WI38 (cell line): Measurements from ENCODE around the gene LGI1.

ENCODE experiments used
- H3K4me3 ChIP-seq: 2 replicates; pipeline ENCODE4 v1.5.1; 2011; ENCODE audit warnings: low read depth, mild to moderate bottlenecking, control low read depth, low read length
- CTCF ChIP-seq: IDR thresholded peaks from 2 replicates; pipeline ENCODE4 v1.5.1; 2012; ENCODE audit warnings: low read depth, mild to moderate bottlenecking, control low read depth, low read length

LGI1 gene

DNA sequence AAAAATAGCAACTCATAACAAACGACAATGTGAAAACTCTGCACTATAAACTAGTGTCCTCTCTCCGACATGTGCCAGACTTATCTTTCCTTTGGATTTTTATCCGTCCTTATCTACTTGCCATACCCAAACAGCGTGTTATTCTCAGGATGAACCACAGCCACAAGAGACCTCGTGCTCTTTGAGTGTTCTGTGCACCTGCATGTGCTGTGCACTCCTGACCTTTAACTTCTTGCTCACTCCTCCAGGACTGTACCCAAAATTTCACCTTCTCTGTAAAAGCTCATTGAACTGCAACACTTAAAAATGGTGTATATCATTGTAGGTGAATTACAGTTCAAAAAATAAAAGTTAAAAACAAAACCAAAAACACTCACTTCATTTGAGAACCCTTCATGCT lies 78.0 kb downstream of the LGI1 start:
- H3K4me3 ChIP-seq = no peak overlapping the region
- no peak for TF ChIP-seq CTCF

DNA sequence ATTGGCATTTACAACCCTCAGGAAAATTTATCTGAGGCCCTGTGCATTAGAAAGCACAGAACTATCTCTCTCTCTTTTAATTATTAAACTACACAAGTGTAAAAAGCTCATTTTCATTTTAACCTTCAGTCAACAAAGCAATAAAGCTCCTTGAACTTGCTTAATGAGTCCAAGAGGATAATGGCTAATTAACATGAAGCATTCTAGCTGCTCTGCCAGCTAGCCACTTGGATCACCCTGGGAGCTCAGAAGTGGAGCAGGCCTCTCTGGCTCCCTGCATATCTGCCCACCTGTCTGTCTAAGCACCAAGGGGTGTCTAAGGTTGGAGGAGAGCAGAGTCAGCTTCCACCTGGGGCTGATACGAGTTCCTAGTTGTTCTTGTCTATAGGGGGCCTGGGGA lies 80.1 kb downstream of the LGI1 start:
- TF ChIP-seq CTCF = no peak
- H3K4me3 ChIP-seq = no peak overlapping the region

- no peak overlapping the region for H3K4me3 ChIP-seq
- no peak for TF ChIP-seq CTCF
Observed at GRCh38 chr10:93838278-93838677, 80.5 kb downstream of the LGI1 start.

GRCh38 chr10:93841961-93842360 lies 84.2 kb downstream of the LGI1 start:
- TF ChIP-seq CTCF = no peak
- no peak overlapping the region for H3K4me3 ChIP-seq

GRCh38 chr10:93844979-93845626 lies 87.4 kb downstream of the LGI1 start:
- H3K4me3 ChIP-seq = no peak overlapping the region
- TF ChIP-seq CTCF = no peak
